Keratinocyte (primary cell): ENCODE results near the gene ZNF346.

Source experiments
- CTCF ChIP-seq, 3 experiments: IDR thresholded peaks in 1 of 3; conservative IDR thresholded peaks in 1 of 3; optimal IDR thresholded peaks in 1 of 3; 2 replicates in 2 of 3; 3 replicates in 1 of 3; pipeline versions ENCODE3 to v1.5.1; 2011; ENCODE audit warnings: low read length in 3 of 3, mild to moderate bottlenecking in 3 of 3, moderate library complexity in 2 of 3, control low read depth in 1 of 3, inconsistent platforms in 1 of 3; ENCODE audit not compliant: insufficient read depth in 2 of 3; ENCODE audit errors: extremely low read depth in 1 of 3
- EZH2 ChIP-seq: IDR thresholded peaks from one replicate; pipeline ENCODE4 v1.6.1; 2012; ENCODE audit warnings: inconsistent platforms, mild to moderate bottlenecking, low read length, moderate library complexity

GRCh38 chr5:177083357-177083756, 60.9 kb downstream of the ZNF346 start:
- TF ChIP-seq CTCF (optimal IDR thresholded peaks at IDR 0.05 in 1 of 3, IDR thresholded peaks at IDR 0.05 in 1 of 3, conservative IDR thresholded peaks at IDR 0.05 in 1 of 3; ENCODE audit: extremely low read depth in 1 of 3, insufficient read depth in 2 of 3, low read length in 3 of 3): no peak
- TF ChIP-seq EZH2: no peak
